ENCODE data around the gene KLHDC7A. TPM values are rescaled to one million over a fixed set of nuclear protein-coding genes. Genes with fewer than 3 reads are reported as not detected.

The KLHDC7A gene
- total RNA-seq, 2 donors from 2014 or later = 4.4 to 7.2 TPM

DNA sequence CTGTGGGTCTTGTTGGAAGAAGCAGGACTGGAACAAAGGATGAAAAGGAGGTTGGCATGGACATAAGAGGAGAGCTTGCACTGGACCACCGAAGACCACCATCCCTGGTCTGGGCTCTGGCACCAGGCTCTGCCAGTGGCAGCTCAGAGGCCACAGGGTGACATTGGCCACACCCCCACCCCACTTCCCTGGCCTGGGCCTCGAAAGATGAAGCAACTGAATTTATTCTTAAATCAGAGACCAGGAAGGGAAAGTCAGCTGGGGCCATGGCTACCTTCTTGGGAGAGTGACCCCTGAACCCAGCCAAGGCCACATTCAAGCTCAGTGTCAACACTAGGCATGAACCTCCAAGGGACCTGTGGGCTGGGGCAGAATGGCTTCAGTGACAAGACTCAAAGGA, 4.0 kb downstream of the KLHDC7A start:
- Mint-ChIP-seq H3K36me3 (ENCODE audit: low read depth) (peaks cover 5% of the 10 kb centered on the region), H3K4me3 (no peak overlapping the region), H3K27ac (no peak overlapping the region), H3K9me3 (peaks cover 2% of the 10 kb centered on the region), H3K4me1 (peaks cover 31% of the 10 kb centered on the region), H3K27me3 (ENCODE audit: insufficient read depth) (no peaks in the 10 kb centered on the region)
- whole genome bisulfite sequencing, 2 experiments (ENCODE audit: insufficient coverage in 1 of 2, insufficient read length in 1 of 2) = 91 to 100% methylated on average over 1 to 2 of the region's 2 CpGs
- H3K27ac ChIP-seq (ENCODE audit: low read depth, low read length) = no peak overlapping the region
- H3K4me1 ChIP-seq (ENCODE audit: control insufficient read depth, insufficient read depth, low read length) = peaks cover 19% of the 10 kb centered on the region
- TF ChIP-seq, protein P1, sequence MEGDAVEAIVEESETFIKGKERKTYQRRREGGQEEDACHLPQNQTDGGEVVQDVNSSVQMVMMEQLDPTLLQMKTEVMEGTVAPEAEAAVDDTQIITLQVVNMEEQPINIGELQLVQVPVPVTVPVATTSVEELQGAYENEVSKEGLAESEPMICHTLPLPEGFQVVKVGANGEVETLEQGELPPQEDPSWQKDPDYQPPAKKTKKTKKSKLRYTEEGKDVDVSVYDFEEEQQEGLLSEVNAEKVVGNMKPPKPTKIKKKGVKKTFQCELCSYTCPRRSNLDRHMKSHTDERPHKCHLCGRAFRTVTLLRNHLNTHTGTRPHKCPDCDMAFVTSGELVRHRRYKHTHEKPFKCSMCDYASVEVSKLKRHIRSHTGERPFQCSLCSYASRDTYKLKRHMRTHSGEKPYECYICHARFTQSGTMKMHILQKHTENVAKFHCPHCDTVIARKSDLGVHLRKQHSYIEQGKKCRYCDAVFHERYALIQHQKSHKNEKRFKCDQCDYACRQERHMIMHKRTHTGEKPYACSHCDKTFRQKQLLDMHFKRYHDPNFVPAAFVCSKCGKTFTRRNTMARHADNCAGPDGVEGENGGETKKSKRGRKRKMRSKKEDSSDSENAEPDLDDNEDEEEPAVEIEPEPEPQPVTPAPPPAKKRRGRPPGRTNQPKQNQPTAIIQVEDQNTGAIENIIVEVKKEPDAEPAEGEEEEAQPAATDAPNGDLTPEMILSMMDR (conservative IDR thresholded peaks at IDR 0.05) = no peak
- no peaks in the 10 kb centered on the region for H3K27me3 ChIP-seq (ENCODE audit: control insufficient read depth, insufficient read depth, low read length, poor library complexity, severe bottlenecking)
- no peaks in the 10 kb centered on the region for H3K36me3 ChIP-seq (ENCODE audit: control insufficient read depth, insufficient read depth, low read length)
- H3K9ac ChIP-seq (ENCODE audit: extremely low read depth, low read length, poor library complexity, severe bottlenecking) = no peak overlapping the region
- no peak overlapping the region for H3K4me3 ChIP-seq (ENCODE audit: low read length)
- H3K9me3 ChIP-seq (ENCODE audit: control insufficient read depth, low read length) = peaks cover 8% of the 10 kb centered on the region
- peak; percentile 24 for DNase-seq

GRCh38 chr1:18485227-18485626, 4.5 kb downstream of the KLHDC7A start:
- H3K9ac ChIP-seq (ENCODE audit: extremely low read depth, low read length, poor library complexity, severe bottlenecking) = no peak overlapping the region
- Mint-ChIP-seq H3K4me3 (no peak overlapping the region), H3K27me3 (ENCODE audit: insufficient read depth) (no peaks in the 10 kb centered on the region), H3K36me3 (ENCODE audit: low read depth) (peaks cover 5% of the 10 kb centered on the region), H3K27ac (no peak overlapping the region), H3K4me1 (peaks cover 26% of the 10 kb centered on the region), H3K9me3 (peaks cover 7% of the 10 kb centered on the region)
- H3K36me3 ChIP-seq (ENCODE audit: control insufficient read depth, insufficient read depth, low read length) = no peaks in the 10 kb centered on the region
- DNase-seq = peak; percentile 33
- peaks cover 8% of the 10 kb centered on the region for H3K9me3 ChIP-seq (ENCODE audit: control insufficient read depth, low read length)
- TF ChIP-seq, protein P1 (conservative IDR thresholded peaks at IDR 0.05) = no peak
- H3K4me3 ChIP-seq (ENCODE audit: low read length) = no peak overlapping the region
- H3K4me1 ChIP-seq (ENCODE audit: control insufficient read depth, insufficient read depth, low read length) = peaks cover 18% of the 10 kb centered on the region
- H3K27me3 ChIP-seq (ENCODE audit: control insufficient read depth, insufficient read depth, low read length, poor library complexity, severe bottlenecking) = no peaks in the 10 kb centered on the region
- H3K27ac ChIP-seq (ENCODE audit: low read depth, low read length) = no peak overlapping the region
- 91 to 96% methylated on average over 4 of the region's 4 CpGs for WGBS, 2 experiments (ENCODE audit: insufficient coverage in 1 of 2, insufficient read length in 1 of 2)

- Histone ChIP-seq H3K27me3 (ENCODE audit: control insufficient read depth, insufficient read depth, low read length, poor library complexity, severe bottlenecking) (no peaks in the 10 kb centered on the region), H3K36me3 (ENCODE audit: control insufficient read depth, insufficient read depth, low read length) (no peaks in the 10 kb centered on the region), H3K4me3 (ENCODE audit: low read length) (no peak overlapping the region), H3K9ac (ENCODE audit: extremely low read depth, low read length, poor library complexity, severe bottlenecking) (no peak overlapping the region), H3K27ac (ENCODE audit: low read depth, low read length) (no peak overlapping the region), H3K9me3 (ENCODE audit: control insufficient read depth, low read length) (peaks cover 13% of the 10 kb centered on the region), H3K4me1 (ENCODE audit: control insufficient read depth, insufficient read depth, low read length) (peaks cover 10% of the 10 kb centered on the region)
- Mint-ChIP-seq H3K4me1 (peaks cover 16% of the 10 kb centered on the region), H3K27ac (peak overlapping the region; percentile 30), H3K27me3 (ENCODE audit: insufficient read depth) (no peaks in the 10 kb centered on the region), H3K4me3 (no peak overlapping the region), H3K36me3 (ENCODE audit: low read depth) (peaks cover 5% of the 10 kb centered on the region), H3K9me3 (peaks cover 14% of the 10 kb centered on the region)
- TF ChIP-seq, protein P1 (conservative IDR thresholded peaks at IDR 0.05) = peak; percentile 82
- DNase-seq = peak; percentile 86
- WGBS, 2 experiments (ENCODE audit: insufficient coverage in 1 of 2, insufficient read length in 1 of 2) = 38 to 61% methylated on average over 4 to 7 of the region's 7 CpGs
These were observed 5.5 kb downstream of the KLHDC7A start for GRCh38 chr1:18486195-18486594.

Data from endodermal cell (in vitro differentiated cells).